ENCODE results near the gene DDX17. TPM values are rescaled to one million over a fixed set of nuclear protein-coding genes. Genes with fewer than 3 reads are reported as not detected.
A peak's percentile ranks its signal among the peaks of the same experiment; 100 is the strongest.

DDX17 gene
- total RNA-seq, 1 experiment from 2014 or later: 529 TPM

DNA sequence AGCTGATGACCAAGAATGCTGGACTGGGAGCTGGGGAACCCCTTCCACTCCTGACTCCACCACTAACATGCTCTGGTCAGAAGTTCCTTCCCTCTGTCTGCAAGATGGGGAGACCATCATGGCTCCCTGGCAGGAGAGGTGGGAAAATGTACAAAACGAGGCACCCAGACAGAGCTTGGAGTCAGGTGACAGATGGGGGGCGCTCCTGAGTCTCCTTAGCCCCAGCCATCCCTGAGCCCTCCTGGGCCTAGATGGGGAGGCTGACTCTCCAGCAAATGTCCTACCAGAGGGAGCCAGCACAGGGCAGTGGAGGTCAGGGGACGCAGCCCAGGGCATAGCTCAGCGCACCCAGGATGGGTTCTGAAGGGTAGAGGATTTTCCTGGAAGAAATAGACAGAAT is 71.1 kb downstream of the DDX17 start:
- Mint-ChIP-seq H3K27ac (no peak overlapping the region), H3K36me3 (ENCODE audit: insufficient read depth in 1 of 3, low read depth in 3 of 3) (no peaks in the 10 kb centered on the region), H3K27me3 (ENCODE audit: low read depth) (peaks cover 2% of the 10 kb centered on the region; the same call in 1 of the 2 replicates), H3K4me1 (peaks cover 0 to 10% of the 10 kb centered on the region in 2 experiments; a peak in 3 of 4 replicates), H3K4me3 (no peak overlapping the region), H3K9me3 (no peaks in the 10 kb centered on the region)
- TF ChIP-seq, protein P1, sequence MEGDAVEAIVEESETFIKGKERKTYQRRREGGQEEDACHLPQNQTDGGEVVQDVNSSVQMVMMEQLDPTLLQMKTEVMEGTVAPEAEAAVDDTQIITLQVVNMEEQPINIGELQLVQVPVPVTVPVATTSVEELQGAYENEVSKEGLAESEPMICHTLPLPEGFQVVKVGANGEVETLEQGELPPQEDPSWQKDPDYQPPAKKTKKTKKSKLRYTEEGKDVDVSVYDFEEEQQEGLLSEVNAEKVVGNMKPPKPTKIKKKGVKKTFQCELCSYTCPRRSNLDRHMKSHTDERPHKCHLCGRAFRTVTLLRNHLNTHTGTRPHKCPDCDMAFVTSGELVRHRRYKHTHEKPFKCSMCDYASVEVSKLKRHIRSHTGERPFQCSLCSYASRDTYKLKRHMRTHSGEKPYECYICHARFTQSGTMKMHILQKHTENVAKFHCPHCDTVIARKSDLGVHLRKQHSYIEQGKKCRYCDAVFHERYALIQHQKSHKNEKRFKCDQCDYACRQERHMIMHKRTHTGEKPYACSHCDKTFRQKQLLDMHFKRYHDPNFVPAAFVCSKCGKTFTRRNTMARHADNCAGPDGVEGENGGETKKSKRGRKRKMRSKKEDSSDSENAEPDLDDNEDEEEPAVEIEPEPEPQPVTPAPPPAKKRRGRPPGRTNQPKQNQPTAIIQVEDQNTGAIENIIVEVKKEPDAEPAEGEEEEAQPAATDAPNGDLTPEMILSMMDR (conservative IDR thresholded peaks at IDR 0.05): peak; percentile 67
- no peak overlapping the region for H2AFZ ChIP-seq (ENCODE audit: low read length)
- no peak overlapping the region for H2BK120ac ChIP-seq (ENCODE audit: low read depth, low read length, poor library complexity, severe bottlenecking)
- no peak overlapping the region for H3K23ac ChIP-seq (ENCODE audit: insufficient read length, low read depth, low read length)
- H4K91ac ChIP-seq (ENCODE audit: insufficient read length, low read depth, low read length): no peak overlapping the region
- no peak overlapping the region for H4K8ac ChIP-seq (replicated peaks; ENCODE audit: insufficient read length, low read depth, low read length)
- no peaks in the 10 kb centered on the region for H3K79me2 ChIP-seq (ENCODE audit: insufficient read depth, low read length)
- H3K4me2 ChIP-seq (ENCODE audit: insufficient read depth, insufficient read length, low read length): no peak overlapping the region
- no peak overlapping the region for H3K18ac ChIP-seq (ENCODE audit: insufficient read length, low read depth, low read length)
- no peaks in the 10 kb centered on the region for H3K4me1 ChIP-seq (ENCODE audit: insufficient read depth, low read length)
- H3K79me1 ChIP-seq (ENCODE audit: insufficient read depth, low read depth, low read length, poor library complexity, severe bottlenecking): no peaks in the 10 kb centered on the region
- no peak overlapping the region for H2BK20ac ChIP-seq (ENCODE audit: low read depth, low read length, poor library complexity, severe bottlenecking)
- H2BK15ac ChIP-seq (ENCODE audit: low read depth, low read length): no peak overlapping the region
- no peak overlapping the region for H3K4ac ChIP-seq (ENCODE audit: low read depth, low read length)
- H3K9ac ChIP-seq (ENCODE audit: extremely low read depth, insufficient read length, low read length): no peak overlapping the region
- no peak overlapping the region for H2BK5ac ChIP-seq (ENCODE audit: insufficient read length, low read length)
- WGBS (ENCODE audit: extremely low coverage, insufficient read length, low lambda C conversion rate): no CpG with 5 or more reads among the region's 4 CpGs
- H3K14ac ChIP-seq (ENCODE audit: insufficient read depth, low read length): no peak overlapping the region
- H4K20me1 ChIP-seq (ENCODE audit: control insufficient read depth, insufficient read depth, insufficient read length): no peaks in the 10 kb centered on the region
- H3K9me3 ChIP-seq (ENCODE audit: control insufficient read depth, low read depth, low read length): no peaks in the 10 kb centered on the region
- H3K23me2 ChIP-seq (ENCODE audit: insufficient read length, low read depth, low read length, poor library complexity, severe bottlenecking): no peaks in the 10 kb centered on the region
- H2AK5ac ChIP-seq (ENCODE audit: insufficient read length, low read length): no peak overlapping the region
- no peak overlapping the region for H2BK12ac ChIP-seq (ENCODE audit: insufficient read length, low read depth, low read length)
- no peak overlapping the region for H4K5ac ChIP-seq (ENCODE audit: insufficient read length, low read depth, low read length)
- DNase-seq: peak; percentile 79
- H3K56ac ChIP-seq (ENCODE audit: insufficient read length, low read depth, low read length): no peak overlapping the region
- H3T11ph ChIP-seq (ENCODE audit: low read length): no peak overlapping the region
- no peak overlapping the region for H3K27ac ChIP-seq (ENCODE audit: insufficient read length, low read depth, low read length)
- H3K27me3 ChIP-seq (ENCODE audit: insufficient read depth, low read length): no peaks in the 10 kb centered on the region
